ENCODE results near the gene SDC4.

Gene SDC4

GRCh38 chr20:45279992-45280391 lies 68.2 kb downstream of the SDC4 start (continued):
- no peak for TF ChIP-seq ZNF518A (tag by site-specific recombination; conservative IDR thresholded peaks at IDR 0.05; ENCODE audit: low read depth)
- no peak for TF ChIP-seq ZNF544 (tag by site-specific recombination; IDR thresholded peaks at IDR 0.05)
- no peak for TF ChIP-seq ZNF404 (tag by site-specific recombination; IDR thresholded peaks at IDR 0.05)
- TF ChIP-seq MEIS1 (CRISPR knock-in tag; IDR thresholded peaks at IDR 0.05; ENCODE audit: borderline replicate concordance), result no peak
- no peak for TF ChIP-seq PRDM2 (tag by site-specific recombination; IDR thresholded peaks at IDR 0.05; ENCODE audit: borderline replicate concordance)
- peak; percentile 52; the same call in 1 of the 2 replicates for TF ChIP-seq TSHZ1 (tag by site-specific recombination; IDR thresholded peaks at IDR 0.05; ENCODE audit: borderline replicate concordance)
- TF ChIP-seq ZNF155 (tag by site-specific recombination; IDR thresholded peaks at IDR 0.05), result no peak
- TF ChIP-seq SP3 (tag by site-specific recombination; IDR thresholded peaks at IDR 0.05), result peak; percentile 33; the same call in 1 of the 2 replicates
- peak; percentile 51; the same call in 1 of the 2 replicates for TF ChIP-seq ZNF184 (tag by site-specific recombination; IDR thresholded peaks at IDR 0.05)
- peak; percentile 89 for TF ChIP-seq ZNF362 (tag by site-specific recombination; IDR thresholded peaks at IDR 0.05)
- TF ChIP-seq ZNF639 (tag by site-specific recombination; IDR thresholded peaks at IDR 0.05), result peak; percentile 80
- TF ChIP-seq ZNF26 (tag by site-specific recombination; IDR thresholded peaks at IDR 0.05), result no peak
- 0 out of 2 replicates have a peak, but pooled peaks have one; percentile 20 for TF ChIP-seq ZNF394 (tag by site-specific recombination; IDR thresholded peaks at IDR 0.05; ENCODE audit: borderline replicate concordance)
- TF ChIP-seq SP7 (tag by site-specific recombination; IDR thresholded peaks at IDR 0.05), result peak; percentile 65
- peak; percentile 18; the same call in 1 of the 2 replicates for TF ChIP-seq ZBTB17 (tag by site-specific recombination; IDR thresholded peaks at IDR 0.05)
- no peak for TF ChIP-seq ZNF214 (tag by site-specific recombination; IDR thresholded peaks at IDR 0.05; ENCODE audit: borderline replicate concordance)
- TF ChIP-seq KLF1 (tag by site-specific recombination; IDR thresholded peaks at IDR 0.05), result no peak
- TF ChIP-seq YY2 (tag by site-specific recombination; IDR thresholded peaks at IDR 0.05), result no peak
- TF ChIP-seq ZNF366 (tag by site-specific recombination; conservative IDR thresholded peaks at IDR 0.05), result peak; percentile 30; the same call in 1 of the 2 replicates

All from HEK293 (cell line).